Activated CD8-positive, alpha-beta memory T cell treated with anti-CD3 and anti-CD28 coated beads, Interleukin-2, amount 50 U/mL, for 4 hours (primary cell): ENCODE data around the gene RXFP4.

Experiments used
- DNase-seq: peaks from one replicate; pipeline ENCODE4 v3.0.0-alpha.2; 2020

Gene RXFP4

DNA sequence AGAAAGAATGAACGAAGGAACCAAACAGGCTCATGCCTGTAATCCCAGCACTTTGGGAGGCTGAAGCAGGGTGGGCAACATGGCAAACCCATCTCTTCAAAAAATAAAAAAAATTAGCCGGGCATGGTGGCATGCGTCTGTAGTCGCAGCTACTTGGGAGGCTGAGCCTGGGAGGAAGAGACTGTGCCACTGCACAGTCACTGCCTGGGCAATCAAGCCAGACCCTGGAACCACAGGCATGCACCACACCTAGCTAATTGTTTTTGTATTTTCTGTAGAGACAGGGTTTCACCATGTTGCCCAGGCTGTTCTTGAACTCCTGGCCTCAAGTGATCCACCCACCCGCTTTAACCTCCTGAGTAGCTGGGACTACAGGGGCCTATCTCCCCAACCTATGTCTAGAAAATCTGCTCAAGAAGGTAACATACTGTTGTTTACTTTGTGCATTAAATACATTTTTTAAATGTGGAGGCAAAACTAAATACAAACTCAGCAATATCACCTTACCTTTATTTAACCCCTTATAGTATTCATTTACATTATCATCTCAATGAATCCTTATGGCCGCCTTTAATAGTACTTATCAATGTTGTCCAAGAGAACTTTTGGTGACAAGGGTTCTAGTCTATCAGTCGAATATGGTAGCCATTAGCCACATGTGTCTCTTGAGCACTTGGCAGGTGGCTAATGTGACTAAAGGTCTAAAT, 10.0 kb upstream of the RXFP4 start:
- no peak for DNase-seq

DNA sequence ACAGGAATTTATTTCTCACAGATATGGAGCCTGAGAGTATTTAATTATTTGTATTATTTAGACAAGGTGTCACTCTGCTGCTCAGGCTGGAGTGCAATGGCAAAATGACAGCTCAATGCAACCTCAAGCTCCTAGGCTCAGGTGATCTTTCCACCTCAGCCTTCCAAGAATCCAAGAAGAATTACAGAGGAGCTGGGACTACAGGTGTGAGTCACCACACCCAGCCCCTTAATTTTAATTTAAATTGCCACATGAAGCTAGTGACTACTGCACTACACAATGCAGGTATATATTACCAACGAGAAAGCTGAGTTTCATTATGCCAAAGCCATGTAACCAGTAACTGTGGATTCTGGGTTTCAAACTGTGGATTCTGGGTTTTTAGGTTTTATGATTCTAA, 9.4 kb upstream of the RXFP4 start:
- DNase-seq = no peak

DNA sequence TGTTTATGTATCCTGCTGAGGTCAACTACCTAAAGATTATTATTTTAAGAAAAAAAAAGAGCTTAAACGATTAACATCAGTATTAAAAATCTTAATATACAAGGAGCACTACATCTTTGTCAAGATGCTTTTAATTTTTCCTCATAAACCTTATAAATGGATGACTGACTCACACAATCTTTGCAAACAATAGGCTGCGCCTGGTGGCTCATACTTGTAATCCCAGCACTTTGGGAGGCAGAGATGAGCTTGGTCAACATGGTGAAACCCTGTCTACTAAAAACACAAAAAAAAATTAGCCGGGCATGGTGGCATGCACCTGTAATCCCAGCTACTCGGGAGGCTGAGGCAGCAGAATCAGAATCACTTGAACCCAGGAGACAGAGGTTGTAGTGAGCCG, 9.0 kb upstream of the RXFP4 start:
- DNase-seq = no peak

DNA sequence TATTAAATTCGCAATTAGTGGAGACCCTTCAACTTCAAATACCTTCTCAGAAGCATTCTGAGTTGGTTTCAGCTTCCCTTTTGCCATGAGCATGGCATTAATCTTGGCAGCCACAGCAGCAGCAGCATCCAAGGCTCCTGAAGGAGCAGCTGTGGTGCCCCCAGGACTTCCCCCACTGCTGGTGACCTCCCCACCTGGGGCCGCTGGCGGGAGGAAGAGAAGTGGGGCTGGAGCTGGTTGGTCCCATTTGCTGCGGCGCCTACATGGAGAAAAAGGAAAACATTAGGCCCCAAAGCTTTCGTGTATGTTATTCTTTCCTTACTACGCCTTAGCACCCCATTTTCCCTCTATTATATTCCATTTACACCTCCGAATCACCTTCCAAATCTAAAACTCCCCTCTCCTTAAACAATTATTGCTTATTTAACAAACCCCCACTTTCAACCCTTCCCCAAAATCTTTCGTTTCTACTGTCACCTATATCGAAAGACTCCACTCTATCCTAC, 7.8 kb upstream of the RXFP4 start:
- no peak for DNase-seq

DNA sequence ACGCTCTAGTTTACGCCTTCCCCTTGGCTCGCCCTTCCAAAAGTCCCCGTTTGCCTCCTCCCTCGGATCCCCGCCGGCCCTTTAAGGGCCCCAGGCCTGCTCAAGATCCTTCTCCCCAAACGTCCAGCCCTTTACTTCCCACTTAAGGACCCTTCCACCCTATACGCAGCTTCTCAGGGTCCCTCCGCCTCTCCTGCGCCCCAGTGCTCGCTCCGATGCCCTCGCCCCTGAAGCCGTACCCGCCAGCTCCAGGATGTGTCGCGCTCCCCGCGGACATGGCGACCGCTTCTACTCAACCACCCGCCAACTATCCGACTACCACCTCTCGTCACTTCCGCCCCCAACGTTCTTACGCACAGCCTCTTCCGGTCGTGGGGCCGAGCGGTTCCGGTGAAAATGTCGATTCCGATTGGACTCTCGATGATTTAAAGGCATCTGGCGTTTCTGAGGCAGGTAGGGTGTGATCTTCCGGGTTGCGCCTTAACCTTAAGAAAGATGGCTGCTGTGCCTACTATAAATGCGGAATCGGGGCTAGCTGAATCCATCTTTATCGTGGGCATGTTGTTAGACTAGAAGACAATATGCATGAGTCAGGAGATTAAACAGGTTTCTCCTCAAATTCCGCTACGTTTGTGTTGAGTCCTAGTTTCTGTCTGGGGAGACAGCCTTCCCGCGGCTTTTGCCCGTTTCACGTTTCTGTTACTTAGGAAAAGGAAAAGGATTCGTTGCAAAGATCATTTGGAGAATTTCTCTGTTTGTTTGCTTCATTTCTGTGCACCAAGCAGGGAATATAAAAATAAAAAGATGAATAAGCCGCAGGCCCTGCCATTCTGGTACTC, 7.1 kb upstream of the RXFP4 start, which contains the start of gene KHDC4:
Gene KHDC4 (minus strand): TSS at position 317 of the 839 bp plus-strand sequence. CDS start 40 bp downstream, at position 277.
- DNase-seq = peak; percentile 89

DNA sequence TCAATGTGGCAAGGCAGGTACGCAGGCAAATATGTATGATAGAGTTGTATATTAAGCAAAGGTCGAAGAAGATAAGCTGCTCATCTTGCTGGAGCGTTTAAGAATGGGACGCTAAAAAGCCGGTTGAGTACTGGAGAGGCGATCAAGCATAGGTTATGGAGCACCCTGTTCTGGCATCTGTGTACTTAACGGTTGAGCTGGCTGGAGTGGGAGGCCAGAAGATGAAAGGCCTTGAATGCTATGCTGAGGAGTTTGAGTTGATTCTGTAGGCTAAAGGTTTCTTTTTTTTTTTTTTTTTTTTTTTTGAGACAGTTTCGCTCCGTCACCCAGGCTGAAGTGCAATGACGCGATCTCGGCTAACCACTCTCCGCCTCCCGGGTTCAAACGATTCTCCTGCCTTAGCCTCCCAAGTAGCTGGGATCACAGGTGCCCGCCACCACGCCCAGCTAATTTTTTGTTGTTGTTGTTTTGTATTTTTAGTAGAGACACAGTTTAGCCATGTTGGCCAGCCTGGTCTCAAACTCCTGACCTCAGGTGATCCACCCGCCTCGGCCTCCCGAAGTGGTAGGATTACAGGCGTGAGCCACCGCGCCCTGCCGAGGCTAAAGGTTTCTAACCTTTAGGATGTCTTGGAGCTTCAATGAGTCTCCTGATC, 6.4 kb upstream of the RXFP4 start:
- DNase-seq = no peak

DNA sequence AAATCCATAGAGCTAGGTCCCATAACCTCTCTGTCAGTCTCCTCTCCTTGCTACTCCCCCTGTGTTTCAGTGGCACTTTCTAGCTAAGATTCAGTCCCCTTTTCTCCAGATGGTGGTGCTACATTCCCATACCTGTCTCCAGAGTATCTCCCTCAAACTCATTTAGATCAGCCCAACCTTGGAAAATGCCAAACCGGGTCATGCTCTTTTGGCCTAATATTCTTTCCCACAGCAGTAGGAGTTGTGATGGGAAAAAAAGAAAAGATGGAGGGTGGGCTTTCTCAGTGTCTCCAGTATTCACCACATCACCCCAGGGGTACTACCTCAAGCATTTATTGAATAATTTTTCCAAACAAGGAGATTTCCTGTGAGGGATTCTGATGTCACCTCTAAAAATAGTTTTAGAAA, 3.2 kb upstream of the RXFP4 start:
- no peak for DNase-seq

DNA sequence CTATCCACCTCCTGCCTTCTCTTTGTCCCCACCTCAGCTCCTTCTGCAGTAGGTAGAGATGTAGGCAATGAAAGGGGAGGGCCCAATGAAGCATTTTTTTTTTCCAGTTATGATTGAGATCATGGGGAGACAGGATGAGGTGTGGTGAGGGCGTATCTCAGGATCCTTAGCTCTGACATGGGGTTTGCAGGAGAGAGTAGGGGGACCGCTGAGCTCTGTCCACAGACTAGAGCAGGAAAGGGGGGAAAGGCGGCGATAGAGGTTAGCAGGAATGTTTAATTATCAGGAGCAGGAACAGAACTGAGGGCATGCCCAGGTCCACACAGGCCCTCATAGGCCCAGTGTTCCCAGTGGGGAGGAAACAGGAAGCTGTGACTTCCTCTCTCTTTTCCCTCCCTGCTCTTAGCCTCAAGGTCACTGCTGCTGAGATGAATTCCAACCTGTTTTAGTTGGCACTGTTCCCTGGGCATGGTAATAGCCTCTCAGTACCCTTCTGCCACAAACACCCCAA, 901 bp upstream of the RXFP4 start:
- DNase-seq = no peak

DNA sequence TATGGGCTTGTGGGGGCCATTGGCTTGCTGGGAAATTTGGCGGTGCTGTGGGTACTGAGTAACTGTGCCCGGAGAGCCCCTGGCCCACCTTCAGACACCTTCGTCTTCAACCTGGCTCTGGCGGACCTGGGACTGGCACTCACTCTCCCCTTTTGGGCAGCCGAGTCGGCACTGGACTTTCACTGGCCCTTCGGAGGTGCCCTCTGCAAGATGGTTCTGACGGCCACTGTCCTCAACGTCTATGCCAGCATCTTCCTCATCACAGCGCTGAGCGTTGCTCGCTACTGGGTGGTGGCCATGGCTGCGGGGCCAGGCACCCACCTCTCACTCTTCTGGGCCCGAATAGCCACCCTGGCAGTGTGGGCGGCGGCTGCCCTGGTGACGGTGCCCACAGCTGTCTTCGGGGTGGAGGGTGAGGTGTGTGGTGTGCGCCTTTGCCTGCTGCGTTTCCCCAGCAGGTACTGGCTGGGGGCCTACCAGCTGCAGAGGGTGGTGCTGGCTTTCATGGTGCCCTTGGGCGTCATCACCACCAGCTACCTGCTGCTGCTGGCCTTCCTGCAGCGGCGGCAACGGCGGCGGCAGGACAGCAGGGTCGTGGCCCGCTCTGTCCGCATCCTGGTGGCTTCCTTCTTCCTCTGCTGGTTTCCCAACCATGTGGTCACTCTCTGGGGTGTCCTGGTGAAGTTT, 550 bp downstream of the RXFP4 start:
- no peak for DNase-seq

DNA sequence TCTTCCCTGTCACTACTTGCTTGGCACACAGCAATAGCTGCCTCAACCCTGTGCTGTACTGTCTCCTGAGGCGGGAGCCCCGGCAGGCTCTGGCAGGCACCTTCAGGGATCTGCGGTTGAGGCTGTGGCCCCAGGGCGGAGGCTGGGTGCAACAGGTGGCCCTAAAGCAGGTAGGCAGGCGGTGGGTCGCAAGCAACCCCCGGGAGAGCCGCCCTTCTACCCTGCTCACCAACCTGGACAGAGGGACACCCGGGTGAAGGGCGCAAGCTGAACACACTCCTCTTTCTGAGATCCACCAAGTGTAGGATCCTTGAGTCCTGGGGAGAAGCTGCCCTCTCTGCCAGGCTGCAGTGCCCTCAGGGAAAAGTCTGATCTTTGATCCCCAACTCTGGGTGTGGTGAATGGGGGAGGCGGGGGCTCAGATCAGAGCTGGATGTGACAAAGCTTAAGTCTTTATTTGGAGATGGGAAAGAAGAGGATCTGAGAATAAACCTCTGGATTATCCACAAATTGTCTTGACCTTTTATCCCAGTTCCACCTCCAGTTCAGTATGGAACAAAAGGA, 1.2 kb downstream of the RXFP4 start:
- DNase-seq = no peak

DNA sequence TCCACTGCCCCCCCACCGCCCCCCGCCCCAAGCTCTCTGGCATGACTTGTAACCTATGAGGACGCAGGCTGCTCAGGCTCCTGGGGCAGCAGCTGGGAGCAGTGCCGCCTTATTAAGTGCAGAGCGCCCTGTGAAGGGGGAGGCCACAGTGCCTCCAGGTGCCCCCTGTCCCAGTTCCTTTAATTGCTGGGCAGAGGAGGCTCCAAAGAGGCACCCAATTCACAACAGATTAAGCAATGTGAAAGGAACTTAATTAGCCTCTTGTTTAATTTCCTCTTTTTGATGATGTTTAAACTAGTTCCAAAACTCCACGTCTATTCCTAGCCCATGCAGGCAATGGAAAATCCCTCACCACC, 3.0 kb downstream of the RXFP4 start:
- DNase-seq = no peak

DNA sequence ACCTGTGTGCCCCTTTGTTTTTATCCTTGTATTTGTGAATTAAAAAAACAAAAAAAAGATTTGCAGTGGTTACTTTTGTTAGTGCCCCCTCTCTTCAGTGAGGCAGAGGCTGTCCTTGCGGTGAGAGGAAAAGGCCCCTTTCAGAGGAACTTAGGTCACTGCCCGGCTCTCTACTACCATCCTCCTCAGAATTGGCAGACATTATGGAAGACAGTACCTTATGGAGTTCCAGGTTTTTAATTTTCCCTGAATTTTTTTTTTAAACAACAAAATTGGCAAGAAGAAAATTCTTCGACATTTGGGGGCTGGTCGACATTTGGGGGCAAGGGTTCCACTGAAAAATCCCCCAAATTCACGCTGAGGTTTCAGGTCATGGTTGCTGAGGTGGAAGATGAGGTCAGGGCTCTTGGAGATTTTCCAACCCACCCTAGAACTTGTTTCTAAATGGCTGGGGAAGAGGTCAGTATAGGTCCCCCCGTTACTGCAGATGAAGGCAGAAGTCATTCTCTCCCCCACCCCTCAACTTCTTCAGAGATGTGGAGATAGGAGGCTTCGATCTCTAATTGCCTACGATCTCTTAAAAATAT, 5.3 kb downstream of the RXFP4 start:
- DNase-seq = no peak

DNA sequence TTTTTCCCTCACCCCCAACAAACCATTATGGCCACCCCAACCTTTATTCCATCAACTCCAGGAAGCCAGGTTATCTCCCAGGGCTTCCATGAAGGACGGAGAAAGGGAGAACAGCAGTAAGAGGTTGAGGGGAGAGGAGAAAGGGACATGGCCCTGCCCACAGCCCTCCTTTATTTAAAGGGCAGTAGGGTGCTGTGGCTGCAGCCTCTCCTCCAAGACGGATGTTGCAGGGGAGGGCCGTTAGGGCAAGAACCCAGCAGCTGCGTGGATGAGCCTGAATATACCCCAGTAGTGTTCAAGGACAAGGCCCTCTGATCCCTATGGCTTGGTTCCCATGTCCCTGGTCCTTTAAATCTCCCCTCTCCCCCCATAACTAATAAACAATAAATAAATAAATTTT, 5.9 kb downstream of the RXFP4 start:
- DNase-seq = no peak

DNA sequence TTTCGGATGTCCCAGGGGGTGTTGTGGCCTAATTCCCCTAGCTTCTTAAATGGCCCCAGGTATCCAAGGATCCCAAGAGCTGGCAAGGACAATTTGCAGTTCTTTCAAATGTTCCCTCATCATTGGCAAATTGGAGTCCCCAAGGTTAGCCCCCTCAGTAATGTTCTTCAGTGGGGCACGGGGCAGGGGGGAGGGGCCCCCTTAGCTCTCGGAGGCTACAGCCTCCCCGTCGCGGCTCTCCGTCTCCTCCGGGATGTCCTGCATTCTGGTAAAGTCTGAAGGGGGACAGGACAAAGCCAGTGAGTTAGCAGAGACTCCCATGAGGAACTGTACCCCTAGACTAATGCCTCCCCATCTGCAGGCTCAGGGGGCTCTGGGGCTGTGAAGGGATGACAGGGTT, 6.3 kb downstream of the RXFP4 start:
- DNase-seq = no peak

DNA sequence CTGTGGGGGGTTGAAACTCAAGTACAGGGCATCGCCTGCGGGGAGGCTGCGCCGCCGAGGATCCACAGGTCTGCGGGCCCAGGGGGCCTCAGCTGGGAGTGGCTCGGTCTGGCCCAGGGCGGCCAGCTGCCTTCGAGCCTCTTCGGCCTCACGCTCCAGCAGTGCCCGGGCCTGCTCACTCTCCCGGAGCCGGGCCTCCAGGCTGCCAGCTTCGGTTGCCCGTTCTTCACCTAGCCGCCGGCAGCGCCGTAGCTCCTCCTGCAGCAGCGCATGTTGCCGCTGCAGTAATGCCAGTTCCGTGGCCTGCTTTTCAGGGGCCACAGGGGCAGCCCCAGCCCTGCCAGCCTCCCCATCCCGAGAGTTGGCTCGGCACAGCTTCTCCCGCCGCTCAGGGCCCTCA, 9.4 kb downstream of the RXFP4 start:
- DNase-seq = no peak

DNA sequence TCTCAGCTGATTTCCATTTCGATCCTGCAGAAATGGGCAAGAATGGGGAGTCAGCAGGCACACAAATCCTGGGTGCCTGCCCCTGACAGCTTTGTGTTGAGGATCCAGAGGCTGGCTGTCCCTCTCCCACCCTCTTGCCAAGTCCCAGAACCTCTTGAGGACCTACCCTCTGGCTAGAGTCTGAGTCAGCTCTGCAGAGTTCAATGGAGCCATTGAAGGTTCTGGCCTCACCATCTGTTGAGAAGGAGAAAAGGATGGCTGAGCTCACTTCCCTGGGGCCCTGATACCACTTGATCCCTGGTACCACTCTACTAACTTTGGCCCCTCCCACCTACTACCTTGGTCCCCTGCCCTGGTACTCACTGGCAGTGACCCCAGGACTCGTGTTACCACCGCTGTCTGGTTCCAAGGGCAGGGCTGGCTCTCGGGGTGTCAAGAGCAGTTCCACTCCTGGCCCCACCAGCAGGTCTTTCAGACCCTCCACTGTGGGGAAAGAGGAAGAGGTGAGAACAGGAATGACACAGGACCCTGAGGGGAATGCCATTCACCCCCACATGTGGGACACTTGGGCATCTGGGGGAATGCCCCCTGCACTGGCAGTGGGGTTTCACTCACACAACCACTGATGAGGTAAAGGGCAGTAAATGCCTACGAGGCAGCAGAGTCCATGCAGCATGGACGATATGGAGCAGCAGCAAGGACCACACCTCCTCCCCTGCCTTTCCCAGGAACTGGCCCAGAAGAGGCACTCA, 10.5 kb downstream of the RXFP4 start:
- no peak for DNase-seq

DNA sequence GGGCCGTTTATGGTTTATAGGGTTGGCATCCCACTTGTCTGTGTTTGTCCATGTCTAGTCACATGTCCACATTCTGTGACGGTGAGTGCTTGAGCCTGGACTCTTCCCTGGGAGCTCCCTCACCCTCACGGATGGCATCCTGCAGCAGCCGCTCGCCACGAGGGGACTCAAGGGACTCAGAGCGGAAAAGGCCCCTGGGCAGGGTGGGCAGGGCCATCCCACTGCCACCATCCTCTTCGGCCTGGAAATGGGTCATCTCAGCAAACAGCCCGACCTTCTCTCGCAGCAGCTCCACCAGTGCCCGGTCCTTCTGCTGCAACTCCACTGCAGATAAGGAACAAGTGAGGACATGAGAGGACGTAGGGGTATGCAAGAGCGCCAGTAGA, 11.1 kb downstream of the RXFP4 start:
- DNase-seq = no peak

DNA sequence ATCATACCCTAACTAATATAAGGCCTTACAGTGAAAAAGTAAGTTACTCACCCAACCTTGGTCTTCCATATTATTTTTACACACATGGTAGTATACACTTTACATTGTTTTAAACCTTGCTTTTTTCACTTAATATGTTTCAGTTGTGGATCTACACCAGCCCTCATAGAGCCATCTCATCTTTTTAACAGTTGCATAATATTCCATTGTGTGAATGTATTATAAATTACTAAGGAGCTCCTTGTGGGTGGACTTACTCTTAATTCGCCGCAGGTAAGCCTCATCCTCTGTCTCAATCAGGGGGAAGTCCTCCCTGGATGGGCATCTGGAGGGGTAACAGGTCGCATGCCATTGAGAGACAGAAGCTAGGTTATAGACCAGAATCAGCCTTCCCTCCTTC, 13.2 kb downstream of the RXFP4 start:
- no peak for DNase-seq

DNA sequence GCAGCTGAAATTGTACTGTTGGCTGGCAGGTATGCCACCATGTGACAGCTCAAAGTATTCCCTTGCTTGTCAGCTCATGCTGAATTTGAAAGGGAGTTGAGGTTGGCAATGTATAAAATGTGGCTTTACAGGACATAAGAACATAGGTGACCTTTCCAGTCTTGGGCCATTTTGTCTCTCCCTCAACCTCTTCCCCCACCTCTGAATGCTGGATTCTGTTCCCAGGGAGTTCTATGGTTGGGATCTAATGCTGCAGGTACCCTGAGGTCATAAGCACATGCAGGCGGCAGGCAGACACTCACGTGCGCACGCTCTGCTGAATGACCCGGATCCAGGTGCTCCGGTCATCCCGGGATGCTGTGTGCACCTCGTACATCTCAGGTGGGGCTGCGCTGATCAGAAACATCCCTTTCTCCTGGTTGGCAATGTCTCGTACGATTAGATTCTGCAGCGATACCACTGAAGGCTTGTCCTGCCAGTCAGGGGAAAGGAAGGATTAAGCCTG, 16.0 kb downstream of the RXFP4 start:
- no peak for DNase-seq

DNA sequence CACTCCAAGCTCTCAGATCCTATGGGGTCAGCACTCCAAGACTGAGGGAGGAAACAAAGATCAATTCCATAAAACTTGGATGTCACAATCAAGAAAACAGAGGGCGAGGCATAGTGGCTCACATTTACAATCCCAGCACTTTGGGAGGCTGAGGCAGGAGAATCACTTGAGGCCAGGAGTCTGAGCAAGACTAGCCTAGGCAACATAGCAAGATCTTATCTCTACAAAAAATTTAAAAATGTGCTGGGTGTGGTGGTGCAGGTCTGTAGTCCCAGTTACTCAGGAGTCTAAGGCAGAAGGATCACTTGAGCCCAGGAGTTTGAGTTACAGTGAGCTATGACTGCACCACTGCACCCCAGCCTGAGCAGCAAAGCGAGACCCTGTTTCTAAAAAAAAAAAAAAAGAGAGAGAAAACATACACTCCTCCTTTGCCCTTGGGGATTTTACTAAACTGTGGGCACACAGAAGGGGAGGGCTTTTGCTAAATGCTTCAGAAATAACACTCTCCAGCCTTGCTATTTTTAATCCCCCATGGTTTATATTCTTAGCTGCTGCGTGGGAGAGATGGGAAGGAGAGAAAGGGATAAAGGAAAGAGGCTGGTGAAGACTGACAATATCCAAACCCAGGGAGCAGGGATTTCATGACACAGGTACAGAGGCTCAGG, 18.8 kb downstream of the RXFP4 start:
- no peak for DNase-seq

DNA sequence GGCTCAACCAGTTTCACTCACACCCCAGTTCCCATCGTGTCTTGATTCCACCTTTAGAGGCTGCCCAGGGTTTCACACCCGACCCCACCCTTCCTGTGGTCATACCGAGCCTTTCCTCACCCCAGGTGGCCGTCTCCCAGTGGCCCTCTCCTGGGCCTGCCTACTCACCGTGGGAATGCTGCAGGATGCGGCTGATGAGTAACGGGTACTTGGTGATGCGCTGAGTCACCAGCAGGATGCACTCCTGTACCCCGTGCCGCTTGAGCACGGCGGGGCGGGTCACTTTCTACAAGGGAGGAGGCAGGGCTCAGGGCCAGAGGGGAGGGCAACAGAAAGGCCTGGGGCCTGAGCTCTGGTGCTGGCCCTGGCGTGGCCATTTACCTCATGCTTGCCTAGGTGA, 20.5 kb downstream of the RXFP4 start:
- no peak for DNase-seq
